Smooth muscle cell of the brain vasculature (primary cell): Measurements from ENCODE around the gene RNU5B-1.

Source experiments
- DNase-seq: peaks from one replicate; pipeline ENCODE4 v3.0.0-alpha.2; 2012; ENCODE audit warnings: low read depth, low spot score

The RNU5B-1 gene

DNA sequence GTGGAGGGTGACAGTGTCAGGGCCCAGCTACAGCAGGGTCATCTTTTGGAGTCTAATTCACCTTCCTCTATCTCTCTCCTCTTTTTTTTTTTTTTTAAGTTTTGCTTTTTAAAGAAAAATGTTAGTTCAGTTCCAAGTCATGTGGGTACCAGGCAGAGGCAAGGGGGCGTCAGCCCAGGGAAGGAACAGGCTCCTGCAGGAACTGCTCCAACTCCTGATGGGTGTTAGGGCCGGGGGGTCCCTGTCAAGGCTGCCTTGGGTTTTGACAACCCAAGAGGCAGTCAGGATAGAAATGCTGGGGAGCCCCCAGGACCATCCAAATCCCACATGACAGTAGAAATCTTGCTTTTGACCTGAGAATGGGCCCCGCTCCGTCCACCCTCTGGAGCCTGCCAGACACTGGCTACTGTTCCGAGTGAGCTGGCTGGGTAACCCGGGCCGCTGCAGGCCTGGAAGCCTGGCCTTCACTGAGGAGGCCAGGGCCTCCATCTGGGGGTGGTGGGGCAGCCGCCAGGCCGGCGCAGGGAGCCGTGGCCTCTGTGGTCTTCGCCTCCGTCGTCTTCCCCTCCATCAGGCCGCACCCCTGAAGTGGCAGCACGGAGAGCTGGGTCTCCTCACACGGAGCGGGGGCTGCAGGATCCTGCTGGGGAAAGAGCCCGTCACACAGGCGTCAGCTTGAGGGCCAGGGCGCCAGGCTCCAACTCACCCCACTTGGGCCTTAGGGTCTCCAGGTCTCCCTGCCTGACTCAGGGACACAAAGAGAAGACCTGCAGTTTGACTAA is 24.2 kb downstream of the RNU5B-1 start:
- no peak for DNase-seq

DNA sequence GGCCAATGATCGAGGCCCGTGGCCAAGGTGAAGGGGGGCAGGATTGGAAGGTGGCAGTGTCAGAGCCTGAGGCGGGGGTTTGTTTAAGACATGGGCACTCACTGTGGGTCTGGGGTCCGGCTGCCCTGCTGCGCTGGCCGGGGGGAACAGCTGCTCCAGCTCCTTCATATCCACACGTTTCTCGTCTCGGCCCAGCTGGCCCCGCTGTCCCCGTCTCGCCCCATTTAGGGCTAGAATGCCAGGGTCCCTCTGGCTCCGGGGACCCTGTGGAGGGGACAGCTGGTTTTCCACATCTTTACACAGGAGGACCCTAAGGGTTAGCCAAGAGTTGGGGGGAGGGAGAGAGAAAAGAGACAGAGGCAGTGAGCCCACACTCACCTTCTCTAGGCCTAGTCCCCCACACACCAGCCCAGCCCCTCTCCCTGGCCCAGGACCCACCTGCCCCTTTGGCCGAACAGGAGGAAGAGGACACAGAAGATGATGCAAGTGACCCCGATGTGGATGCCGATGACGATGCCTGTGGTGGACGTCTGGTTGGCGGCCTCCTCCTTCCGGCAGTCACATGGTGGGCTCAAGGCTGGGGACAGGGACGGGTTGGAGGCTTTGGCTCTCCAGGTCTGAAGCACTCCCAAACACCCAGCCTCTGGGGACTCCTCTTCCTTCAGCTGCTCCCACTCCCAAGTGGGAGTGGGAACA is 25.0 kb downstream of the RNU5B-1 start:
- no peak for DNase-seq

DNA sequence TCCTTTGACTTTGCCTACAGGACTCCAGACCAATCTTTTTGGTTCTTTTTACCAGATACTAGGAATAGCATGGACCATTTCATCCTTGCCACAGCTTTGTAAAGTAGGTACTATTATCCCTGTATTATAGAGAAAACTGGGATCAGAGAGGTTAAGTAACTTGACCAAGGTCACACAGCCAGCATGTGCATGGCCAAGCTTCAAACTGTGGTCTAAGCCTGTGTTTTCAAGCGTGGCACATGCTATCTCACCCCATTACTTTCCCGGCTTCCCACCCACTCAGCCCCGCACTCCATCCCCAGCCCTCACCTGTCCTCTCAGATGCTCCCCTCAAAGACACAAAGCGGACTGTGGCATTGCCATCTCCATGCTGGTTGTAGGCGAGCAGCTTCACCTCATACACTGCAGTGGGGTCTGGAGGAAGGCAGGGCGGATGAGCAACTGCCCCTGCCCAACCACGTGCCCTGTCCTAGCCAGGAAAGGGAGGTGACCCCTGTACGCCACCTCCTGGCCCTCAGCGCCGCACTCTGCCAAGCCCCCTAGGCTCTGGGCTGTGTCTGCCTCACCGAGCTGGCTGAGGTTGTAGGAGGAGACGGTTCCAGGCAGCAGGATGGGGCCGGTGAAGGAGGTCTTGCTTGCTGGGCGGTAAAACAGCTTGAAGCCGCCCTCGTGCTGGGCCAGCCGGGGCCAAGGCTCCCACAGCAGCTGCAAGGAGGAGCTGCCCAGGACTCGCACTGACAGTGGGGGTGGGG is 25.7 kb downstream of the RNU5B-1 start:
- DNase-seq: no peak

DNA sequence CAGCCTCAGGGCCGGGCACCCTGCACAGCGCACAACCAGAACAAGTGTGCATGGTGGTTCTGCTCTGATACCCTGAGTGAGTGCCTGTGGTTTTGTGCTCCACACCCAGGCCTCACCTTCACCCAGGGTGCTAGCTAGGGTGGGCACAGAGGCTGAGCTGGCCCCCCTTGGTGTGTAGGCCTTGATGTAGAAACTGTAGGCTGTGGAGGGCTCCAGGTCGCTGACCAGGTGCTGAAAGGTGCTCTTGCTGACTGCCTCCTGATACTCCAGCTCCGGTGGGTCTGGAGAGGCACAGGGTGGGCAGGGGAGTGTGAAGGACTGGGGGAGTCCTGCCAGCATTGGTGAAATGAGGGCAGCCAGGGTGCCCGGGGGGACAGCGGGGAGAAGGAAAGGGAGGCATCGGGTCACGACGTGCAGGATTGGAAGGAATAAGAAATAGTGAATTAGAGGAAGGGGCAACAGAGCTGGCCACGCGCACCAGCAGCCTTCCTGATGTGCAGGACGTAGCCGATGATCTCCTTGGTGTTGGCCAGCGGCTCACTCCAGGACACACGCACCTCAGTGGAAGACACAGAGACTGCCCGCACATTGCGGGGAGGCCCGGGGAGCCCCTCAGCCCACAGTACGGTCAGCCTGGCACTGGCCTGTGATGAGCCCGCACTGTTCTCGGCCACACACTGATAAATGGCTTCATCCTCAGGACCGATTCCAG is 26.6 kb downstream of the RNU5B-1 start:
- no peak for DNase-seq

DNA sequence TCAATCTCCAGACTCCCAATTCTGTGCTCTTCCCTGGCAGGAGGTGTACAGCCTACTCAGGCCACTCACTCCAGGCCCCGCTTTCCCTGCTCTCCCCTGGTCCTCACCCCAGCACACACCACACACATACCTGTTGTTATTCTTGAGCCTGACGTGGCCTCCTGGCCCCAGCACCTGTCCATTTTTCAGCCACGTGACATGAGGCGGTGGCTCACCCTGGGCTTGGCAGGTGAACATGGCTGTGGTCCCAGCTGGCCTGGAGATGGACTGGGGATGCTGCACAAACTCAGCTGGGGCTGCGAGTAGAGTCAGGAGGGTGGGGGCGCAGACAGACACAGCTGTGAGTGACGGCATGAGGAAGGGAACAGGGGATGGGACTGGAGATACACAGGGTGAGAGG is 27.3 kb downstream of the RNU5B-1 start:
- no peak for DNase-seq

DNA sequence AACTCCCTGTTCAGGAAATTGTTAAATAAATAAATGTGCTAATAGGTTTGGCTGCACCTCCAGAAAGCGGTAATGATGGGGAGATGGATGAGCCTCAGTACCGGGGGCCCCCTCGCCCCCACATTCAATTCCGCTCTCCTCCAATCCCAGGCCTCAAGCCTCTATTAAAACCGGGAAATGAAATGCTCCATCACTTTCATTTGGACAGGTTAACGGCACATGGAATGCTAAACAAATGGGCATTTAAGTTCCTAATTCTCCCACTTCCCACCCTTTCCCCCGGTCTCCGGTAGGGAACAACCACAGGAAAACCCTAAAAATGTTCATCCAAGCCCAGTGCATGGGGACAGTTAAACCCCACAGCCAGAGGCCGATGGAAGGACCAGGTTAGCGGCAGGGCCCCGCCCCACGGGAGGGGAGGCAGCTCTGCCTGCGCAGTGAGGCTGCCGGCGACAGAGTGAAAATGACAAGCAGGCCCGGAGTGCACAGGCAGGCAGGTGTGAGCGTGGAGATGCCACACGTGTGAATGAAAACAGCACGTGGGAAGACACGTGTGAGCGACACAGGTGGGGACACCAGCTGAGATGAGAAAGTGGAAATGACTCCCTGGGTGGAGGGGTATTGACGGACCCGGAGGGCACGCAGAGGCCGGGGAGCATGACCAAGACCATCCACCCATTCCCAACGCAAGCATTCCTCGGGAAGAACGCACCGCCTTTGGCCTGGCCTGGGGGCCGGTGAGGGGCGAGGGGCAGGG is 28.1 kb downstream of the RNU5B-1 start:
- DNase-seq: no peak

DNA sequence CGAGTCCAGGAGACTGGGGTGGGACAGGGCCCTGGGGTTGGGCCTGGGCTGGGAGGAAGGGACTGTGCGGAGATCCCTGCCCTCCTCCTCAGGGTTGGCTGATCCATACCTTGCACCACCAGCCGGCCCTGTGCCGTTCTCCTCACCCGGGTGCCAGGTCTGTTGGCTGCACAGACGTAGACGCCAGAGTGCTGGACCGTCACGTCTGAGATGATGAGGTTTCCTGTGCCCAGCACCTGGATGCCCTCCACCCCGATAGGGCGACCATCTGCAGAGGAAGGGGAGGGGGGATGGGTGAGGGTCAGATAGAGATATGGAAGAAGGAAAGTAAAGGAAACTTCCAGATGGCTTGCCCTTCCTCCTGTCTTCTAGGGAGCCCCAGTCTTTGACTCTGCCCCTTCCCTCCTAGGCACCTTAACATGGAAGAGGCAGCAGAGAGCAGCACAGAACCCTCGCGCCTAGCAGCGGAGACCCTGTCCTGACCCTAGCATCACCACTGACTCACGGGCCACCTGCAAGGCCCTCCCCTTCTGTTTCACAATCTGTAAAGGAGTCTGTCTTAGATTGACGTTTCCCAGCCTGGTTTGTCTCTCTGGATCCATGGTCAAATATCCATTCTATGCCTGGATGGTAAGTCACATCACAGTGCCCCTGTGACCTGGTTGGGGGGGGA is 28.8 kb downstream of the RNU5B-1 start:
- no peak for DNase-seq

DNA sequence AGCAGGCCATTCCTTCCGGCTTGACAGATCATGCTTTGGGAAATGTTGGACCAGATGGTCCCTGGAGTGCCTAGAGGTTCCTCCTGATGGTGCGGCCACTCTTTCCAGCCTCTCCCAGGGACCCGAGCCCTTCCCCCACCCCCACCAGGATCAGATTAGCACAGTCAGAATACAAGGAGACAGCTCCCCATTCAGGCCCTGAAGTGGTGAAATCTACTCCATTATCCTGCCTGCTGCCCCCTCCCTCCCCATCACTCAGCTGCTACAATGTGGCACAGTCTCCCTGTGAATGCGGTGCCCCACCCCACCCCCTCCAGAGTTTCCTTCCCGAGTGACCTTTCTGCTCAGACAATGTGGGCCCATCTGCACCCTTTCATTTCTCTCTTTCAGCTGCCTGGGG is 29.4 kb downstream of the RNU5B-1 start:
- DNase-seq: no peak

DNA sequence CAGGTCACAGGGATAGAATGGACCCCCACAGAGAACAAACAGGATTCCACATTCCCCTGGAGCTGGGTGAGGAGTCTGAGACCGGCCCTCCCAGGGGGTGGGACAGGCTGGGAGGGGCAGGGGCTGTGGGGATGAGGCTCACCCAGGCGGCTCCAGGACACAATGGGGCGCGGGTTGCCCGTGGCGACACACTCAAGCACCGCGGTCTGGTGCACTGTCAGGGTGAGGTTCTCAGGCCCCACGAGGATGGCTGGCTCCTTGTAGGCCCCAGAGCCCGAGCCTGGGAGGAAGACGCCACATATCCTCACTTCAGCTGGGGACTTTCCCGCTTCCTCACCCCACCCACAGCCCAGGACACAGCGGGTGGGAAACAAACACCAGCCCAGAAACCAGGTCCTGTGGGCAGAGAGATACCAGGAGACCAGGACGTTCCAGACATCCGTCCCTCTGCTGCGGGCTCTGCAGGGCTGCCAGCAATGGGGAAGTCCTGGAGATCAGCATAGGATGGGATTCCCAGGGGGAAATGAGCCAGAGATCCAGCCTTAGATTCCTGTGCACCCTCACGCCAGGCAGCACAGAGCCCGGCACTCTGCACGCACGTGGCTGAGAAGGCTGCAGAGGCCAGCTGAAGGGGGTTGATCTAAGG is 30.2 kb downstream of the RNU5B-1 start:
- DNase-seq: no peak

DNA sequence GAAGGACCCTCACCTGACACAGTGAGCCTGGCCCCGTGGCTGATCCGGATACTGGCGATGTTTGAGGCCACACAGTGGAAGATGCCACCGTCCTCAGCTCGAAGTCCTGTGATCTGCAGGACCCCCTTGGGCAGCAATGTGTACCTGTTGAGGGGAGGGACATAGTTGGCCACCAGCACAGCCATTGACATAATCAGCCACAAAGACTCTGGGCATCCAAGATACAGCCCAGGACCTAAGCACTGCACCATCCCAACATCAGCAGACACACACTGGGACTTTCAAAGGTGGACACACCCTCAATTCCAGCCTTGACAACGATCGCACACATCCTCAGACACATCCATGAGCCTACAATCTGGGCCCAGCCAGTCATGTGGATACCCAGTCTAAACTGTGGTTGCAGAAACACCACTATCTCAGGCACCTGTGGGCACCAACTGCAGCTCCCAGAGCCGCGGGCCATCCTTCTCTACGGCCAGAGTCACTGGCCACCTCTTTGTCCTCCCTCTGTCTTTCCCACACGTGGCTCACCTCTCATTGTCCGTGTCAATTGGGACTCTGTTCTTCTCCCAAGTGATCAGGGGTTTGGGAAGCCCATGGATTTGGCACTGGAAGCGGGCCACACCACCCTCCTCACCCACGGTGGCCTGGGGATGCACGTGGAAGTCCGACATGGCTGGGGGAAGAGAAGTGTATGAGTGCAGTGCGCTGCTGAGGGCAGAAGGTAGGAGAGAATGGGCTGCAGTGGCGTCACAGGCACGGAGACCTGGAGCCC is 31.0 kb downstream of the RNU5B-1 start:
- no peak for DNase-seq

DNA sequence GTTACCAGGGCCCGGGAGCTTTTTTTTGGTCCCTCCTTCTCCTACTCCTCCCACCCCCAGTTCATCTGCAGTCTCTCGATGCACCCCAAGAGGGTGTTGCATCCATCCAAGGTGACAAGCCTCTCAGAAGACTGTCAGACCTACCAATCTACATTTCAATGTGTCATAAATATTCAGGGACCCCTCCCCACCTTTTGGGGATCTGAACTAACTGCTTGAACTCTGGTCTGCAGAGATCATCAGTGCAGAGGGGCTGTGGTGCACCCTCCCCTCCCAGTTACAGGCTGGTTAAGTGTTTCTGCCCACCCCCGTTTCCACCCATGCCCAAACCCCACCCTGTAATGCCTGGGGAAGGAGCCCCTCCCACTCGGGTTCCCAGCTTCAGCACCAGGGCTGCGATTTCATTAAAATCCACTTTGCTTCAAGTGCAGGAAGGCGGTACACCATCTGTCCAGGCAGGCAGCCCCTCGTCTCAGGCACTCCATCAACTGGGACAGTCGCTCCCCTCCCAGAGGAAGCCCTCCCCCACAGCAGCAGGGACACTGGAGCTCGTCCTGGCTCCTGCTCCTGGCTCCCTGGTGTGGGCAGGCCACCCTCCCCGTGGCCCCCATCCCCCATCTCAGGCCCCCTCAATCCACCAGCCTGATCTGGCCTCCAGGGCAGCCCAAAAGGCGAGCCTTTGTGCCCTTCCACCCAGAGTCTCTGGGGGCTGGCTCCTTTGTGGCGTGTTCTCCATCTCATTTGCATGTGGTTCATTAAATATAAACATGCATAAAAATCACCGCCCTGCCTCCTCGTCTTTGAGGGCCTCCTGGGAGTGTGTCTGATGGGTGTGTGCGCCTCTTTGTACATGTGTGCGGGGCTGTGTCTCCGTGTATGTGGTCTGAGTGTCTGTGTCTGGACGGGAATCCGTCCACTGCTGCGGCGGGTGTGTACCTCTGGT is 32.3 kb downstream of the RNU5B-1 start:
- no peak for DNase-seq

DNA sequence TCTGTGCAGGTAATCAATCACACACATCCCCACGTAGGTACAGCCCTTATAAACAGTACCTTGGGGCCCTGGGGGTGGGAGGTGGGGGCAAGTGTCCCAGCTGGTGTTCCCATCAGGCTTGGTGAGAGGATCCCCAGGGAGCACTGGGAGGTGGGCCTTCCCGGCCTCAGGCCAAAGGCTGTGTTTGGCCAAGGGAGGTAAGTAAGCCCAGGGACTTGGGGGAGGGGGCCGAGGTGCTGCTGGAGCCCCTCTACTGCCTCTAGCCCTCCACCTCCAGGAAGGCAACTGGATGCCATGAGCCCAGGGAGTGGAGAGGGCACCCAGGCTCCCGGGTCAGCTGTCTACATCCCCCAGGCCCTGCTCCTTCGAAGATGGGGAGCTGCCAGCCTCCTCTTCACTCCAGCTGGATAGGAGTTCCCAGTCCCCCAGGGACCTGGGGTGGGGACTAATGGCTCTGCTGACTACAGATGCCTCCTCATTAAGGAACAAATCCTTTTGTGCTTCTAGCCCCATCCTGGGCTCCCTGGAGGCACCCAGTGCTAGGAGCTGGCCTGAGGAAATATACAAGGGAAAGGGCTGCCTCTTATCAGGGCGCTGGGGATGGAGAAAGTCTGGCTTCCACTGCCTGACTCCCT is 33.1 kb downstream of the RNU5B-1 start:
- no peak for DNase-seq

DNA sequence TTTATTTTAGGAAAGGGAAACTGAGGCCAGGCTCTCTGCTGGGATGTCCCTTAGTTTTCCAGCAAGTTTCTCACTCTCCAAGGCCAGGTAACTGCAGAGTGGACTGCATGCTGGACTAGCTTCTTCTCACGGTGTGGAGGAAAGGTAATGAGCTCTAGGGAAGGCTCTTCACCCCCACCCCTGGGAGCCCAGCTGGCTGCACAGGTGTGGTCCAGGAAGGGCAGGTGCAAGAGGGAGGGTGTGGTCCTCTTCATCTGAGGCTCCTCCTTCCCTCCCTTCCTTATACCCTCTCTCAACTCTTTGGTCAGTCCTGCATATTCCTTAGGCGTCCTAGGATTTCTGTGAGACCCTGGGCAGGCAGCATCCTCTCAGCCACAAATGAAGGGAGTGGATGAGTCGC is 33.9 kb downstream of the RNU5B-1 start:
- no peak for DNase-seq

DNA sequence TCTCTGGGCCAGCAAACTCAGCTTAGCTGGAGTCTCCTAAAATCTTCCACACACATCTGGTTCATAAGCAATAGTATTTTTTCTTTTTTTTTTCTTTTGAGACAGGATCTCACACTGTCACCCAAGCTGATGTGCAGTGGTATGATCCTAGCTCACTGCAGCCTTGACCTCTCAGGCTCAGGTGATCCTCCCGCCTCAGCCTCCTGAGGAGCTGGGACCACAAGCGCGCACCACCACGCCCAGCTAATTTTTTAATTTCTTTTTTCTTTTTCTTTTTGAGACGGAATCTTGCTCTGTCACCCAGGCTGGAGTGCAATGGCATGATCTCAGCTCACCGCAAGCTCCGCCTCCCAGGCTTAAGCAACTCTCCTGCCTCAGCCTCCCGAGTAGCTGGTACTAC is 34.3 kb downstream of the RNU5B-1 start:
- no peak for DNase-seq

DNA sequence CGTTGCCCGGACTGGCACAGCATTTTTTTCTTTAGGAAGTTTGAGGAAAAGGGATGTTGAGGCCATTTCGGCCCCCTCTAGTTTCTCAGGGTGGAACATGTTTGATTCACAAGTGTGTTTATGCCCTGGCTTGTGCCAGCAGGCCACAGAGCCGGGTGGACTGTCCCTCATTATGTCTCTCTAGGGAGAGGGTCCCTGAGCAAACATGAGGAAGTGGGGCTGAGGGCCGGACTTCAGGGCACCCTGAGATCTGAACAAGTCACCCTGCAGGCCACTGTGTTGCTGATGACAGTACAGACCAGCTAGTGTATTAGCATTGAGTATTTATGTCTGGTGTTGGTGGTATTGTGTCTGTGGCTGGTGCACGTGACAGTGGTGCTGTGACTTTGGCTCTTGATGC is 34.9 kb downstream of the RNU5B-1 start:
- no peak for DNase-seq

DNA sequence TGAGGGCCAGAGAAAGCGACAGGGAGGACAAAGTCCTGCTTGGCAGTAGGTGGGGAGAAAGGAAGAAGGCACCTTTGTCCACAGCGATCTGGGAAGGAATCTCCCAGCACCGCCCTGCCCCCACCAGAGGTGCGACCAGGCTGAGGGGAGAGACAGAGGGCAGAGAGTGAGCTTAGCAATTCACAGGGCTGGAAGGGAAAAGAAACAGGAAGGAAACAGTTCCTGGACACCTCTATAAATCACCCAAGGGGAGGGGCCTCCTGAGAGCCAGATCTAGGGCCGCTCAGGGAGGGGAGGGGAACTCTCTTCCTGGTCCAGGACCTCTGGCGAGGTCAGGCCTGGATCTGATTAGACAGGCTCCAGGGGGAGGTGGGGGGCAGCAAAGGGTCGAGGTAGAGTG is 35.4 kb downstream of the RNU5B-1 start:
- DNase-seq: no peak

DNA sequence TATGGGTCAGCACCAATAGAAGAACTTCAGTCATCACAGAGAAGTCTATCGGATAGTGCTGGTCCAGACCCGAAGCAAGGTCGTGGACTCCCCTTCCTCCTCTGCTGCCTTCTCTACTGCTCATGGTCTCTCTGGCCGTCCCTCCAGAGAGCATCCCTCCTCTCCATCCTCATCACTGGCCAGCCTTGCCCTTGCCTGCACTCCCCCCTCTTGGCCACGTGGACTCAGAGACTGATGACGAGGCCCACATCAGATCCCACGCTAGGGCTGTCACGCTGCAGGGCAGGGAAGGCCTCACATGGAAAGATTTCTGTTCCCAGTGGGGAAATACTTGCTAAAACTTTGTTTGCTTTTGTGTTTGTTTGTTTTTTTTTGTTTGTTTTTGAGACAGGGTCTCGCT is 38.0 kb downstream of the RNU5B-1 start:
- no peak for DNase-seq
